HepG2 (cell line): ENCODE data around the gene ITLN1. TPM values are rescaled to one million over a fixed set of nuclear protein-coding genes. Genes with fewer than 3 reads are reported as not detected.

Experiments
- ATAC-seq: fragments of 200-7000 bp; cut with Tn5 transposase; 3 replicates; pipeline ENCODE4 v1.9.1; 2020; ENCODE audit warnings: mild to moderate bottlenecking, moderate library complexity
- BruUV-seq: library from RNA; stranded (reverse); fragments of 400-500 nt; replicated peaks from 2 replicates; lab custom pipeline; 2021; lab: Mats Ljungman, UMichigan
- CTCF ChIA-PET: fragments of 300-600 bp; formaldehyde crosslinking; extraction: SDS; loops from one replicate; lab custom pipeline; 2021; ENCODE audit warnings: low total read pairs, inconsistent platforms, low intra/inter-chr PET ratio; lab: Yijun Ruan, JAX
- POLR2A ChIA-PET: fragments of 350-600 bp; sonication (Branson Sonifier 250); formaldehyde crosslinking; loops from one replicate; lab custom pipeline; 2020; ENCODE audit warnings: antibody characterized with exemption, inconsistent platforms; lab: Yijun Ruan, JAX
- DNase-seq: peaks from one replicate; pipeline ENCODE4 v3.0.0-alpha.2; 2015; ENCODE audit warnings: low spot score
- FAIRE-seq: peaks from 3 replicates; lab custom pipeline; 2011; peaks lifted over from hg19 to GRCh38; lab: Jason Lieb, UNC
- H2AFZ ChIP-seq: one replicate; pipeline ENCODE4 v1.6.1; 2011; ENCODE audit warnings: low read length, inconsistent platforms
- H3K27ac ChIP-seq: fragments of 300-600 bp; 3 replicates; pipeline ENCODE4 v1.8.0; 2011; ENCODE audit warnings: mixed run types, mild to moderate bottlenecking, mixed read lengths, low read length, inconsistent platforms; ENCODE audit not compliant: insufficient read depth; ENCODE audit errors: extremely low read length
- H3K27me3 ChIP-seq, 2 experiments: fragments of 200-600 bp in 1 of 2; 2 replicates in 1 of 2; 3 replicates in 1 of 2; pipeline versions ENCODE4 v1.6.0 to v1.8.0; 2011; ENCODE audit warnings: low read length in 2 of 2, mild to moderate bottlenecking in 2 of 2, moderate library complexity in 2 of 2, inconsistent platforms in 1 of 2; ENCODE audit not compliant: insufficient read depth in 2 of 2, control insufficient read depth in 1 of 2
- H3K36me3 ChIP-seq, 2 experiments: fragments of 200-600 bp in 1 of 2; replicated peaks in 1 of 2; 2 replicates in 1 of 2; 3 replicates in 1 of 2; pipeline versions ENCODE4 v1.5.1 to v1.8.0; 2011; ENCODE audit warnings: low read length in 2 of 2, inconsistent platforms in 1 of 2; ENCODE audit not compliant: insufficient read depth in 2 of 2, control insufficient read depth in 1 of 2
- H3K4me1 ChIP-seq: 2 replicates; pipeline ENCODE4 v1.5.1; 2012; ENCODE audit warnings: low read length, inconsistent platforms; ENCODE audit not compliant: insufficient read depth
- H3K4me2 ChIP-seq: 2 replicates; pipeline ENCODE4 v1.6.0; 2011; ENCODE audit warnings: low read depth, low read length, inconsistent platforms
- H3K4me3 ChIP-seq, 3 experiments: fragments of 200-600 bp in 1 of 3; sonication (generic), shearing (Covaris generic) in 1 of 3; replicated peaks in 1 of 3; 2 replicates each; pipeline ENCODE4 v1.5.1; 2011 to 2016; ENCODE audit warnings: low read length in 3 of 3, inconsistent platforms in 2 of 3, low read depth in 2 of 3, mild to moderate bottlenecking in 2 of 3, control low read depth in 1 of 3, mixed read lengths in 1 of 3; ENCODE audit not compliant: insufficient read depth in 1 of 3
- H3K79me2 ChIP-seq: one replicate; pipeline ENCODE4 v1.6.1; 2011; ENCODE audit warnings: low read length, inconsistent platforms; ENCODE audit not compliant: insufficient read depth
- H3K9ac ChIP-seq: 2 replicates; pipeline ENCODE4 v1.6.0; 2011; ENCODE audit warnings: mild to moderate bottlenecking, low read depth, low read length, inconsistent platforms; ENCODE audit not compliant: insufficient read depth
- H3K9me3 ChIP-seq: 2 replicates; pipeline ENCODE4 v1.5.1; 2012; ENCODE audit warnings: mild to moderate bottlenecking, low read length
- H4K20me1 ChIP-seq: 2 replicates; pipeline ENCODE4 v1.6.0; 2011; ENCODE audit warnings: inconsistent platforms, mild to moderate bottlenecking, low read length, moderate library complexity; ENCODE audit not compliant: insufficient read depth
- ARID2 ChIP-seq: sonication (generic); formaldehyde crosslinking; IDR thresholded peaks from 2 replicates; pipeline ENCODE4 v1.8.1; 2022; ENCODE audit warnings: mild to moderate bottlenecking, missing genetic modification reagents, borderline replicate concordance
- HES4 ChIP-seq: sonication (generic); formaldehyde crosslinking; IDR thresholded peaks from 2 replicates; pipeline ENCODE4 v1.9.0; 2021; ENCODE audit warnings: mild to moderate bottlenecking, missing genetic modification reagents, borderline replicate concordance
- HNF4G ChIP-seq, 2 experiments: sonication (generic) in 1 of 2; formaldehyde crosslinking in 1 of 2; IDR thresholded peaks; 2 replicates each; pipeline versions ENCODE4 v1.4.0 to v1.6.1; 2011 to 2020; ENCODE audit warnings: borderline replicate concordance in 2 of 2, low read depth in 2 of 2, mild to moderate bottlenecking in 2 of 2, low read length in 1 of 2, missing genetic modification reagents in 1 of 2, moderate library complexity in 1 of 2
- JUND ChIP-seq: sonication (generic); formaldehyde crosslinking; IDR thresholded peaks from 2 replicates; pipeline ENCODE4 v1.8.0; 2022; ENCODE audit warnings: mild to moderate bottlenecking, missing genetic modification reagents
- KLF13 ChIP-seq: sonication (generic); formaldehyde crosslinking; IDR thresholded peaks from 2 replicates; pipeline ENCODE4 v1.4.0; 2020; ENCODE audit warnings: mild to moderate bottlenecking, missing genetic modification reagents
- MAFG ChIP-seq: sonication (generic); formaldehyde crosslinking; IDR thresholded peaks from 2 replicates; pipeline ENCODE4 v1.5.1; 2020; ENCODE audit warnings: mild to moderate bottlenecking, missing genetic modification reagents
- MED13 ChIP-seq: sonication (generic); formaldehyde crosslinking; IDR thresholded peaks from 2 replicates; pipeline ENCODE4 v1.5.0; 2020; ENCODE audit warnings: missing genetic modification reagents
- MTF2 ChIP-seq: sonication (generic); formaldehyde crosslinking; IDR thresholded peaks from 2 replicates; pipeline ENCODE4 v1.5.0; 2020; ENCODE audit warnings: missing genetic modification reagents, borderline replicate concordance
- NFRKB ChIP-seq: fragments of 450-650 bp; IDR thresholded peaks from 2 replicates; pipeline ENCODE4 v1.6.1; 2017
- TOPORS ChIP-seq: sonication (generic); formaldehyde crosslinking; IDR thresholded peaks from 2 replicates; pipeline ENCODE4 v1.8.0; 2023; ENCODE audit warnings: mild to moderate bottlenecking, missing genetic modification reagents
- ZNF224 ChIP-seq: sonication (generic); formaldehyde crosslinking; IDR thresholded peaks from 2 replicates; pipeline ENCODE4 v1.5.0; 2020; ENCODE audit warnings: mild to moderate bottlenecking, missing genetic modification reagents
- ZNF383 ChIP-seq: sonication (generic); formaldehyde crosslinking; IDR thresholded peaks from 2 replicates; pipeline ENCODE4 v1.4.0; 2020; ENCODE audit warnings: missing genetic modification reagents, mild to moderate bottlenecking, borderline replicate concordance
- WGBS: methylation state at CpG from one replicate; pipeline ENCODE4 v1.1.6; 2017; ENCODE audit warnings: low lambda C conversion rate; 5-methylcytosine and 5-hydroxymethylcytosine counted together
- in situ Hi-C: cut with HindIII; loops from 2 replicates; pipeline ENCODE4 v1.10.0; 2017; ENCODE audit warnings: low pct_unique_long_range_greater_than_20kb; ENCODE audit not compliant: extremely low pct_ligation_motif_present
- intact Hi-C: fragments of 100-400 bp; cut with micrococcal nuclease; formaldehyde crosslinking; loops from one replicate; pipeline ENCODE4 v1.10.0; 2022; ENCODE audit not compliant: unreplicated experiment
- polyA plus RNA-seq, 8 experiments: library from polyadenylated mRNA; depleted of rRNA in 3 of 8; stranded (reverse) in 7 of 8; unstranded in 1 of 8; fragments of >200 nt; fragmentation: Illumina TruSeq in 4 of 8; extraction: Trizol in 4 of 8; gene quantifications; 2 replicates each; pipeline versions ENCODE4 v1.2.1 to v1.2.3, GENCODE V29; 2011 to 2016; ENCODE audit warnings: low read depth in 4 of 8, missing spikeins in 1 of 8, mixed read lengths in 1 of 8; ENCODE audit not compliant: insufficient read depth in 1 of 8
- total RNA-seq, 5 experiments: library from RNA; depleted of rRNA; stranded (reverse); fragments of >200 nt; fragmentation: Illumina TruSeq; extraction: Trizol; gene quantifications; 2 replicates each; pipeline ENCODE4 v1.2.3, GENCODE V29; 2016; ENCODE audit warnings: low read depth in 1 of 5
- TF ChIP-seq, protein P1 (sequence below): sonication (generic); formaldehyde crosslinking; IDR thresholded peaks from 2 replicates; pipeline ENCODE4 v1.8.0; 2022; ENCODE audit warnings: mild to moderate bottlenecking, missing genetic modification reagents
- TF ChIP-seq, protein P2 (sequence below): sonication (generic); formaldehyde crosslinking; IDR thresholded peaks from 2 replicates; pipeline ENCODE4 v1.5.1; 2020; ENCODE audit warnings: missing genetic modification reagents, mild to moderate bottlenecking, borderline replicate concordance
- TF ChIP-seq, protein P3 (sequence below): sonication (generic); formaldehyde crosslinking; IDR thresholded peaks from 2 replicates; pipeline ENCODE4 v1.5.0; 2020; ENCODE audit warnings: missing genetic modification reagents
- TF ChIP-seq, protein P4 (sequence below): sonication (generic); formaldehyde crosslinking; IDR thresholded peaks from 2 replicates; pipeline ENCODE4 v1.5.0; 2020; ENCODE audit warnings: missing genetic modification reagents
- TF ChIP-seq, protein P5 (sequence below): IDR thresholded peaks from 2 replicates; pipeline ENCODE4 v1.6.1; 2016; ENCODE audit warnings: missing genetic modification reagents, missing compliant biosample characterization

Gene ITLN1
- total and polyA plus RNA-seq, 2 of the 13 experiments (the other 11 are each of a cell fraction or from before 2014, with no cell fraction given): not detected

DNA sequence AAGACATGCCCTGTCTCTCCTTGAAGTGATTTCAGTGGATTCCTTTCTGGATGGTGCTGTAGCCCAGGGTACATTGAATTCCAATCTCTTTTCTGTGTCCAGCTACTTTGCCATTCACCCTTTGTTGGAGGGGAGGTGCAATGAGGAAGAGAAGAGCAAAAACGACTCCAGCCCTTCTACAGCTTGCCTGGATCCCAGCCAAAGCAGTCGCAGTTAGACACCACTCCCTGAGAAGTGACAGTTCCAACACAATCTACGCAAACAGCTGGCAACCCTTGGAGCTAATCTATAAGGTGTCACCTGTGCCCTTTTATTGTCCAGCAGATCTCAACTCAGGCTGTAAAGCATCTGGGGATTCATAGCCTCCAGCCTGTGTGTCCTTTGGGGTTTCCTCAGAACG is 26.9 kb downstream of the ITLN1 start (continued):
- TF ChIP-seq, protein P1, sequence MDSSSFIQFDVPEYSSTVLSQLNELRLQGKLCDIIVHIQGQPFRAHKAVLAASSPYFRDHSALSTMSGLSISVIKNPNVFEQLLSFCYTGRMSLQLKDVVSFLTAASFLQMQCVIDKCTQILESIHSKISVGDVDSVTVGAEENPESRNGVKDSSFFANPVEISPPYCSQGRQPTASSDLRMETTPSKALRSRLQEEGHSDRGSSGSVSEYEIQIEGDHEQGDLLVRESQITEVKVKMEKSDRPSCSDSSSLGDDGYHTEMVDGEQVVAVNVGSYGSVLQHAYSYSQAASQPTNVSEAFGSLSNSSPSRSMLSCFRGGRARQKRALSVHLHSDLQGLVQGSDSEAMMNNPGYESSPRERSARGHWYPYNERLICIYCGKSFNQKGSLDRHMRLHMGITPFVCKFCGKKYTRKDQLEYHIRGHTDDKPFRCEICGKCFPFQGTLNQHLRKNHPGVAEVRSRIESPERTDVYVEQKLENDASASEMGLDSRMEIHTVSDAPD (CRISPR knock-in tag): no peak
- no peak for TF ChIP-seq KLF13 (CRISPR knock-in tag)
- TF ChIP-seq HNF4G (IDR thresholded peaks at IDR 0.05; ENCODE audit: borderline replicate concordance, low read depth, low read length): no peak
- no peak for TF ChIP-seq HNF4G (CRISPR knock-in tag; IDR thresholded peaks at IDR 0.05; ENCODE audit: borderline replicate concordance, low read depth)
- no peak for TF ChIP-seq MTF2
- TF ChIP-seq ZNF383: no peak

DNA sequence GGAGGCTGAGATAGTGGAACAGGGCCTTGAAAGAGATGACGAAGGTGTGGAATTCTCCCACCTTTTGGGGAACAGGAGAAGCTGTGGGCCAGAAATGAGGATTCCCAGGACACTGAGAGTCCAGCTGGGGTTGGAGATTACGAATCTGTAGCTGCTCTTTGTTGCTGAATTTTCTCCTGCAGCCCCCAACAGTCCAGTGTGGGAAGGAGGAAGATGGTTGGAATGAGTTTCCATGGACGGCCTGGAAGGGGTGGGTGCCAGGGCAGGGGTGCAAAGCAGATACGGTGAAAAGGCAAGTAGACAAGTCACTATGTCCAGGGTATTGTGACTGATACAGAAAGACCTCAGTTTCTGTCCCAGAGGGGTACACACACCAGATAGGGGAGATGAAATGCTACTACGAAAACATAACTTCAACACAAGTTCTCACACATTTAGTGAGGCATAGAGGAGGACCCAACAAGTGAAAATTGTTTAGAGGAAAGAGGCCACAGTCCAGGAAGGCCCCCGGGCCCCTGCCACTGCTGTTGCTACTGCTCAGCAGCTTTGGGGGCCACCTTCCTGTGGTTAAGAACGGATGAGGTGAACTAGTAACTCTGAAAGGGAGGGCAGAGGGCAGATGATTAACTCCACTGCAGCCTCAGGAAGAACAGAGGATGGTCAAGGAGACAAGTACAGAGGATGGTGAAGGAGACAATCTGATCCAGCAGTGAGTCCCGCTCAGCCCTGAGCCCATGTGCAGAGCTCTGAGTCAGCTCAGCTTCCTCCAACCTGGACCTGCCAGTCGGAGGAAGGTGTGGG is 29.6 kb downstream of the ITLN1 start:
- no TSS peak for BruUV-seq
- no peak overlapping the region for H2AFZ ChIP-seq
- H3K9me3 ChIP-seq: no peaks in the 10 kb centered on the region
- ChIA-PET CTCF (no interaction called here), POLR2A (no interaction called here)
- H3K27ac ChIP-seq: no peak overlapping the region
- H3K9ac ChIP-seq: no peak overlapping the region
- H4K20me1 ChIP-seq: no peaks in the 10 kb centered on the region
- H3K79me2 ChIP-seq: no peaks in the 10 kb centered on the region
- intact Hi-C loops: no loop called here
- TF ChIP-seq, protein P2, sequence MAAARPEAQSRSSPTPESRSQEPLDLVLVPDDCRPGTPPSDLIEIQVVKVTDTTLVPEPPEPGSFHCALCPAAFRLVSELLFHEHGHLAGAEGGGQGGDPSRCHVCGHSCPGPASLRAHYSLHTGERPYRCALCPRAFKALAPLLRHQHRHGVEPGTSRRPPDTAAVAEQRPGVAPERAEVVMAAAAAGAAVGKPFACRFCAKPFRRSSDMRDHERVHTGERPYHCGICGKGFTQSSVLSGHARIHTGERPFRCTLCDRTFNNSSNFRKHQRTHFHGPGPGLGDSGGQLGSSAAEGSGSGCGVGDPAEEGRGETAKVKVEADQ (CRISPR knock-in tag): no peak
- TF ChIP-seq TOPORS (CRISPR knock-in tag) (no peak), MAFG (CRISPR knock-in tag) (no peak), HES4 (CRISPR knock-in tag) (no peak), ARID2 (no peak), MED13 (CRISPR knock-in tag) (no peak), JUND (CRISPR knock-in tag) (no peak), ZNF224 (CRISPR knock-in tag) (no peak), NFRKB (no peak)
- TF ChIP-seq, protein P3, sequence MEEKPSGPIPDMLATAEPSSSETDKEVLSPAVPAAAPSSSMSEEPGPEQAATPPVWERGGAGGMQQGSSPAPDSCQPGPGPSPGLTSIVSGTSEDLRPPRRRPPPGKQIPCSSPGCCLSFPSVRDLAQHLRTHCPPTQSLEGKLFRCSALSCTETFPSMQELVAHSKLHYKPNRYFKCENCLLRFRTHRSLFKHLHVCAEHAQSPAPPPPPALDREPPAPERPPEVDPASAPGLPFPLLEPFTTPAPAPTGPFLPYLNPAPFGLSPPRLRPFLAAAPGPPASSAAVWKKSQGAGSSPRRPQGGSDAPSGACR (CRISPR knock-in tag): no peak
- TF ChIP-seq, protein P4, sequence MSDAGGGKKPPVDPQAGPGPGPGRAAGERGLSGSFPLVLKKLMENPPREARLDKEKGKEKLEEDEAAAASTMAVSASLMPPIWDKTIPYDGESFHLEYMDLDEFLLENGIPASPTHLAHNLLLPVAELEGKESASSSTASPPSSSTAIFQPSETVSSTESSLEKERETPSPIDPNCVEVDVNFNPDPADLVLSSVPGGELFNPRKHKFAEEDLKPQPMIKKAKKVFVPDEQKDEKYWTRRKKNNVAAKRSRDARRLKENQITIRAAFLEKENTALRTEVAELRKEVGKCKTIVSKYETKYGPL (CRISPR knock-in tag): no peak
- TF ChIP-seq, protein P5, sequence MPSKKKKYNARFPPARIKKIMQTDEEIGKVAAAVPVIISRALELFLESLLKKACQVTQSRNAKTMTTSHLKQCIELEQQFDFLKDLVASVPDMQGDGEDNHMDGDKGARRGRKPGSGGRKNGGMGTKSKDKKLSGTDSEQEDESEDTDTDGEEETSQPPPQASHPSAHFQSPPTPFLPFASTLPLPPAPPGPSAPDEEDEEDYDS: no peak
- no peak for ATAC-seq
- no peak overlapping the region for H3K4me3 ChIP-seq
- no peak for DNase-seq
- no peaks in the 10 kb centered on the region for H3K27me3 ChIP-seq
- H3K4me1 ChIP-seq: no peaks in the 10 kb centered on the region
- H3K36me3 ChIP-seq: no peaks in the 10 kb centered on the region
- no peak for FAIRE-seq
- WGBS: 12% methylated on average over 7 of the region's 9 CpGs
- H3K4me2 ChIP-seq: no peak overlapping the region
- in situ Hi-C loops: no loop called here
